GM19324 (cell line): ENCODE measurements around the gene CELSR1.
A peak's percentile ranks its signal among the peaks of the same experiment; 100 is the strongest.

Source experiments
- ATAC-seq: cut with Tn5 transposase; IDR thresholded peaks from one replicate; pipeline ENCODE4 v1.9.1; 2021; ENCODE audit warnings: mild to moderate bottlenecking, moderate library complexity; ENCODE audit not compliant: unreplicated experiment, low FRiP score

The CELSR1 gene

GRCh38 chr22:46346680-46347405 is 190.6 kb downstream of the CELSR1 start:
- ATAC-seq: no peak

GRCh38 chr22:46340676-46341075 is 196.7 kb downstream of the CELSR1 start:
- ATAC-seq: no peak

- ATAC-seq: no peak
These were observed 197.5 kb downstream of the CELSR1 start for GRCh38 chr22:46339956-46340355.

GRCh38 chr22:46338636-46339035 is 198.8 kb downstream of the CELSR1 start:
- ATAC-seq: no peak

GRCh38 chr22:46337870-46338269 is 199.6 kb downstream of the CELSR1 start:
- no peak for ATAC-seq

- peak; percentile 16 for ATAC-seq
These were observed 201.0 kb downstream of the CELSR1 start for GRCh38 chr22:46336119-46337078.

GRCh38 chr22:46335201-46336118 is 202.0 kb downstream of the CELSR1 start, which contains the start of gene TRMU:
Gene TRMU (plus strand): TSS chr22:46335714. CDS start chr22:46335765, 51 bp downstream.
- peak; percentile 82 for ATAC-seq

- no peak for ATAC-seq
These were observed 205.9 kb downstream of the CELSR1 start for GRCh38 chr22:46331496-46331895.

- ATAC-seq: no peak
These were observed 207.0 kb downstream of the CELSR1 start for GRCh38 chr22:46330426-46330825.

- no peak for ATAC-seq
These were observed 207.8 kb downstream of the CELSR1 start for GRCh38 chr22:46329616-46330015.

- ATAC-seq: no peak
These were observed 208.6 kb downstream of the CELSR1 start for GRCh38 chr22:46328797-46329196.

GRCh38 chr22:46327691-46328465 is 209.5 kb downstream of the CELSR1 start:
- no peak for ATAC-seq

GRCh38 chr22:46326066-46326680 is 211.2 kb downstream of the CELSR1 start:
- ATAC-seq: no peak

- no peak for ATAC-seq
These were observed 214.3 kb downstream of the CELSR1 start for GRCh38 chr22:46323162-46323561.

GRCh38 chr22:46322711-46323110 is 214.7 kb downstream of the CELSR1 start:
- ATAC-seq: no peak

GRCh38 chr22:46320716-46321386 is 216.6 kb downstream of the CELSR1 start:
- ATAC-seq: no peak

- no peak for ATAC-seq
These were observed 217.2 kb downstream of the CELSR1 start for GRCh38 chr22:46320166-46320710.

- ATAC-seq: no peak
These were observed 218.1 kb downstream of the CELSR1 start for GRCh38 chr22:46319319-46319718.
